ENCODE results near the gene THSD4. TPM values are rescaled to one million over a fixed set of nuclear protein-coding genes. Genes with fewer than 3 reads are reported as not detected.

The THSD4 gene
- total and polyA plus RNA-seq, 2 of the 4 experiments (the other 2 are of a cell fraction), result 25.5 to 31.1 TPM

- no peaks in the 10 kb centered on the region for H3K9me3 ChIP-seq (ENCODE audit: control insufficient read depth, insufficient read depth, low read length)
Measured at GRCh38 chr15:71623111-71623510, 507.8 kb downstream of the THSD4 start.

More at GRCh38 chr15:71623111-71623510, 507.8 kb downstream of the THSD4 start:
- ChIA-PET CTCF (no interaction called here), POLR2A (ENCODE audit: unreplicated experiment) (no interaction called here)
- ATAC-seq (ENCODE audit: low read depth) (no peak), DNase-seq (no peak)
- dilution Hi-C loops (cut with HindIII; ENCODE audit: low sequenced_read_pairs, unreplicated experiment), result no loop called here
- Histone ChIP-seq H3K23ac (ENCODE audit: low read depth, low read length) (no peak overlapping the region), H2BK120ac (ENCODE audit: low read depth, low read length) (no peak overlapping the region), H3K56ac (ENCODE audit: extremely low read depth, insufficient read depth, low read length) (no peak overlapping the region), H4K5ac (ENCODE audit: low read depth, low read length) (no peak overlapping the region), H3K9ac (ENCODE audit: low read depth, low read length) (no peak overlapping the region), H3K36me3 (ENCODE audit: control insufficient read depth, insufficient read depth, low read length) (no peaks in the 10 kb centered on the region), H3K79me1 (ENCODE audit: low read depth in 1 of 2, low read length in 2 of 2) (0 out of 4 replicates have a peak, but pooled peaks cover 0 to 4% of the 10 kb centered on the region in 2 experiments), H2BK20ac (ENCODE audit: low read depth, low read length) (no peak overlapping the region), H3K27ac (ENCODE audit: insufficient read depth, low read length) (no peak overlapping the region), H4K8ac (ENCODE audit: low read depth in 2 of 2, low read length in 2 of 2) (no peak overlapping the region), H3K27me3 (ENCODE audit: control insufficient read depth, insufficient read depth, low read length) (no peaks in the 10 kb centered on the region), H2BK15ac (ENCODE audit: low read depth, low read length) (no peak overlapping the region), H3K9me1 (ENCODE audit: insufficient read depth, low read length) (no peaks in the 10 kb centered on the region), H3K18ac (ENCODE audit: low read depth, low read length) (no peak overlapping the region), H3K4me3 (ENCODE audit: insufficient read depth, low read depth, low read length) (no peak overlapping the region), H3K14ac (replicated peaks; ENCODE audit: low read depth, low read length) (no peak overlapping the region), H2AFZ (replicated peaks; ENCODE audit: low read length, poor library complexity) (no peak overlapping the region), H3K4ac (ENCODE audit: low read depth, low read length) (no peak overlapping the region), H2BK5ac (ENCODE audit: low read depth, low read length, poor library complexity, severe bottlenecking) (no peak overlapping the region), H3K4me1 (ENCODE audit: control insufficient read depth, insufficient read depth, low read length) (no peaks in the 10 kb centered on the region), H4K91ac (ENCODE audit: insufficient read depth, low read depth, low read length) (no peak overlapping the region), H3K4me2 (ENCODE audit: low read depth, low read length) (no peak overlapping the region), H4K20me1 (ENCODE audit: insufficient read depth, low read length) (peaks cover 8% of the 10 kb centered on the region; the same call in 1 of the 2 replicates), H2AK5ac (ENCODE audit: low read depth, low read length) (no peak overlapping the region), H2AK9ac (replicated peaks; ENCODE audit: low read depth, low read length, poor library complexity) (no peak overlapping the region)
- WGBS, 2 experiments (ENCODE audit: extremely low coverage in 2 of 2, insufficient read length in 1 of 2), result no CpG with 5 or more reads among the region's 4 CpGs
- in situ Hi-C loops (cut with MboI; ENCODE audit: low sequenced_read_pairs), result no loop called here
- no TSS peak for BruUV-seq (replicated peaks)
- TF ChIP-seq FOS (IDR thresholded peaks at IDR 0.05; ENCODE audit: low read depth, low read length) (no peak), MXI1 (IDR thresholded peaks at IDR 0.05; ENCODE audit: borderline replicate concordance, low read depth, low read length) (no peak), RAD21 (IDR thresholded peaks at IDR 0.05; ENCODE audit: low read length) (no peak), BHLHE40 (IDR thresholded peaks at IDR 0.05; ENCODE audit: low read depth, low read length) (no peak), MAZ (IDR thresholded peaks at IDR 0.05; ENCODE audit: borderline replicate concordance, low read depth, low read length) (no peak), POLR2A (IDR thresholded peaks at IDR 0.05; ENCODE audit: low read depth, low read length) (no peak), CHD1 (IDR thresholded peaks at IDR 0.05; ENCODE audit: low read depth, low read length) (no peak), SMC3 (IDR thresholded peaks at IDR 0.05; ENCODE audit: low read depth, low read length) (no peak), MAFK (IDR thresholded peaks at IDR 0.05; ENCODE audit: low read depth, low read length) (no peak), CTCF (conservative IDR thresholded peaks at IDR 0.05; ENCODE audit: low read depth, low read length) (no peak), RFX5 (IDR thresholded peaks at IDR 0.05; ENCODE audit: low read depth, low read length) (no peak), ELK1 (IDR thresholded peaks at IDR 0.05; ENCODE audit: borderline replicate concordance, low read depth, low read length) (no peak), CEBPB (IDR thresholded peaks at IDR 0.05; ENCODE audit: low read depth, low read length) (no peak), USF2 (IDR thresholded peaks at IDR 0.05; ENCODE audit: low read depth, low read length) (no peak)
- intact Hi-C loops (cut with micrococcal nuclease), result no loop called here

All from IMR-90 (cell line).